ENCODE measurements around the gene ACLY.

Gene ACLY

DNA sequence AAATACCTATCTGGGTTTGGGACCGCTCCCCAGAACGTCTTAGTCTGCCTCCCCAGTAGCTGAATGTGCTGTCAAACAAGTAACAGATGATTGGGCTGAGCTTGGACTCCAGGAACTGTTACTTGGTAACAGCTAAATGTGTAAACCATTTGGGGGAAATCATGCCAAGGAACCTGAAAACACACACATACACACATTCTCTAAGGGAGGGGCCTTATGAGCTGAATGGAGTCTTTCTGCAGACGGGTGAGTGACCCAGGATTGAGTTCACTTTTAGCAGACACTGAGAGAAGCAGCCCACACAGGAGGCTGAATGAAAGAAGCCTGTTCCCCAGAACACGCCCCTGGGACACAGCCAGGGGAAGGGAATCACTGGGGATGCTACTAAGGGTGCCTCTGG, 1.6 kb downstream of the ACLY start:
- no peak for DNase-seq (ENCODE audit: low read depth, low spot score)
- peak overlapping the region; percentile 94 for H3K4me3 ChIP-seq (ENCODE audit: low read length)

DNA sequence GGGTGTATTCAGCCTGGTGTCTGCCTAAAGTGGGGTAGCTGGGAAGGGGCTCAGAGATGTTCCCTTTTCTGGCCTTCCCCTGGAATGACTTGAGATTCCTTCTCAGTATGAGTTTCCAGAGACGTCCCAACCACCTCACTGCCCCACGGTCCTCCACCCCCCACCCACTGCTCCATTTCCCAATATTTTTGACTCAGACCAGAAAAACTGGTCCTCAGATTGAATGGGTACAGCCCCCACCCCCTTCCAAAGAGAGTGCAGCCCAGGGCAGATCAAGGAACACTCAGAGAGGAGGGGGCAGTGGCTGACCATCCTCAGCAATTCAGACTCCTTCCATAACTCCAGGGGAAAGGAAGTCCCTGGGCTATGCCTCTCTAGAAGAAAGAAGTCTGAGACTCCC, 3.2 kb downstream of the ACLY start:
- DNase-seq (ENCODE audit: low read depth, low spot score), result no peak
- H3K4me3 ChIP-seq (ENCODE audit: low read length), result no peak overlapping the region

DNA sequence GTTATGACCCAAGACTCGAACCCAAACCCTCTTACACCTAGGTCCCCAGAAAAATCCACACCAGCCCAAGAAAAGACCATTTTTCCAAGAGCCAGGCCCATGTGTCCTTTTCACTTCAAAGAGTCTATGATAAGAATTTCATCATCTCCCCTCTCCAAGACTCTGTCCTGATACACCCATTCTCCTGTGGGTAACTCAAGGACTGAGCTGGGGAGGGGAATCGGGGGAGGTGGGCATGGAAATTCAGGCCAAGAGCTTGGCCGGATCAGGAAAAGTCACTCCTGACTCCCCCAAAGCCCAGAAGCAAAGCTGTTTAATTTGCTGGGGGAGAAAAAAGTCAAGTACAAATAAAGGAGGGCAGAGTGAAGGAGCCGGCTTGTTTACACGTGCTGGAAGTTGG, 3.7 kb downstream of the ACLY start:
- no peak overlapping the region for H3K4me3 ChIP-seq (ENCODE audit: low read length)
- DNase-seq (ENCODE audit: low read depth, low spot score), result no peak

DNA sequence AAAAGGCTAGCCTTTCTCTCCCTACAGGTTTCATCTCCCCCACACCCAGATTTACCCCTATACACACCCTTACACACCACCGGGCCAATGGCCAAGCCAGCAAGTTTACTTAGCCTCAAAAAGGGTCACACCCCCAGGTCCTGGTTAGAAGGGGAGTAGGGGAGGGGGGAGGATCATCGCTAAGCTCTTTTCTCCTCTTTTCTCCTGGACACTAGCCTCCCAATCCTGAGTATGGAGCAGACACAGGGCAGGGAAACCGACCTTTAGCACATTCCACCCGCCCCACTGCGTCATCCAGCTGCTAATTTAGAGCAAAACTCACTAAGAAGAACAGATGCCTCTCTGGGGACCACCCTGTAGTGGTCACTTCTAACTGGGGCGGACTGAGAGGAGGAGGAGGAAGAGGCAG, 4.4 kb downstream of the ACLY start:
- no peak overlapping the region for H3K4me3 ChIP-seq (ENCODE audit: low read length)
- DNase-seq (ENCODE audit: low read depth, low spot score), result no peak

DNA sequence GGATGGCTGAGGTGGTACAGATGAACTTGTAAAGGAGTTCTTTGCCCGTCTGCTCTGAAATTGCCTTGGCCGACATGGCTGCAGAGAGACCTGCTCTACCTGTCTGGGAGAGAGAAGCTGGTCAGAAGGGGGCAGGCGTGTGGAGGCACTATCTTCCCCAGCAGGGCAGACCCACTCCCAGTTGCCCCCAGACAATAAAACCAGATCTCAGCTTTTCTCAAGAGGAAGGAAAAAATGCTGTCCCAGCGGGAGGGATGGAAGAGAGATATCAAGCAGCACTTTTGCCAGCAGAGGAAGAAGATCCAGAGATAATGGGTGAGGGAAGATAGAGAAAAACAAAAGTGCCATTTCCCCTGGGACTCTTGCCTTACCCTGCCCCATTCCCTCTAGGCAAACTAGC, 5.0 kb downstream of the ACLY start:
- DNase-seq (ENCODE audit: low read depth, low spot score), result no peak

DNA sequence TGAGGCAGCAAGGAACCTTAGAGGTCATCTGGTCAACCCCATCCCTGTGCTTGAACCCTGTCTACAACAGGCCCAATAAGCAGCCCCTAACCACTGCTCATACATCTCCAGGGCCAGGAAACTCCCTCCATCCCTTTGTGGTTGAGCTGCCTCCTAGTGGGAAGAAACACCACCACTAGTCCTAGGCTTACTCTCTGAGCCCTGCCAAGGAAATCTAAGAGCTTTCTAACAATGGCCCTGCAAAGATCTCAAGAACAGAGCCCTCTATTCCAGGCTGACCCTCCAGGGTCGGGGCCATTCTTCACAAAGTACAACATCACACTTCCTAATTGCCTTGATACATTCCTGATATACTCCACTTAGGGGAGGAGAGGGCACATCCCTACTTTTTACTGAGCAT, 5.8 kb downstream of the ACLY start:
- DNase-seq (ENCODE audit: low read depth, low spot score), result no peak
- no peak overlapping the region for H3K4me3 ChIP-seq (ENCODE audit: low read length)

More for the DNA sequence above, 5.0 kb downstream of the ACLY start:
- no peak overlapping the region for H3K4me3 ChIP-seq (ENCODE audit: low read length)

DNA sequence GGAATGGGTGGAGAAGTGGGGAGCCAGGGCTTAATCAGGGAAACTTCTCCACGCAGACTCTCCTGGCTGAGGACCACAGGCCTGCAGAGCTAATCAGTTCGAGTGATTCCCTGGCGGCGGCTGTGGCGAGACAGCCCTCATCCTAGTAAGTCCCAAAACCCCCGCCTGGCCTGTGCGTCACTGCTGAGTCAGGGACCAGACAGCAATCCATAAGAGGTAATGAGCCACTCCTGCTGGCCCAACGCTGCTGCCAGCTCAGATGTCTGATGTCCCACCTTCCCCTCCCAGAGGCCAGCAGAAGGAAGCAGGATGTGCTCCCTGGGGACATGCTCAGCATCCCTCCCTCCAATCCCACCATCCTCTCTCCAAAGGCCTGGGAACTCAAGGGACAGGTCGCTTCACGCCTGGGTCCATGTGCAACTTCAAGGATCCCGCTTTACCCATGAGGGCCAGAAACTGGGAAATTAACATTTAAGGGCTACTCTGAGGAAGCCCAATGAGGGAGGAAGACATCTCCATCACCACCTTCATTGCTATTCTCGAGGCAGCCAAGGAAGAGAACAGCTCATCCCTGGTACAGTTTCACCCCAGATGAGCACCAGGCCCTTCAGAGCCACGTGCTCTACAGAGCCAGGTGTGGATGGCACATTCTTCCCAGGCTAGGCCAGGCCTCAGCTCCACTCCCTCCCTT, 7.9 kb downstream of the ACLY start:
- no peak overlapping the region for H3K4me3 ChIP-seq (ENCODE audit: low read length)
- no peak for DNase-seq (ENCODE audit: low read depth, low spot score)

DNA sequence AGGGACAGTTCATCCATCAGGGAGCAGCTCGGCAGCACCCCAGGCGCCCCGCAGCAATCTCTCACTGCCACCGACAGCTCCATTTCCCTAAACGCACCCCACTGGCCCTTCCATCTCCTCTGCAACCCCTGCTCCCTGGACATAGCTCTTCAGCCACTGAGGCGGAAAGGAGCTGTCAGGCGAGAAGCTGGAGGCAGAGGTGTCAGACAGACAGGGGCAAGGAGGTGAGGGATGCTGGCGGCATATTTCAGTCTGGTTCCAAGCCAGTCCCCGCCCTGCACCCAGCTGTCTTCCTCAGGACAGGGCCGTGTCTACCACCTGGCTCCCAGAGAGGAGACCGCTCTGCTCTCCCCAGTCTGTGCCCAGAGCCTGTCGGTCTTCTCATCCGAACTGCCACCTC, 9.7 kb downstream of the ACLY start:
- H3K4me3 ChIP-seq (ENCODE audit: low read length), result no peak overlapping the region
- DNase-seq (ENCODE audit: low read depth, low spot score), result no peak

DNA sequence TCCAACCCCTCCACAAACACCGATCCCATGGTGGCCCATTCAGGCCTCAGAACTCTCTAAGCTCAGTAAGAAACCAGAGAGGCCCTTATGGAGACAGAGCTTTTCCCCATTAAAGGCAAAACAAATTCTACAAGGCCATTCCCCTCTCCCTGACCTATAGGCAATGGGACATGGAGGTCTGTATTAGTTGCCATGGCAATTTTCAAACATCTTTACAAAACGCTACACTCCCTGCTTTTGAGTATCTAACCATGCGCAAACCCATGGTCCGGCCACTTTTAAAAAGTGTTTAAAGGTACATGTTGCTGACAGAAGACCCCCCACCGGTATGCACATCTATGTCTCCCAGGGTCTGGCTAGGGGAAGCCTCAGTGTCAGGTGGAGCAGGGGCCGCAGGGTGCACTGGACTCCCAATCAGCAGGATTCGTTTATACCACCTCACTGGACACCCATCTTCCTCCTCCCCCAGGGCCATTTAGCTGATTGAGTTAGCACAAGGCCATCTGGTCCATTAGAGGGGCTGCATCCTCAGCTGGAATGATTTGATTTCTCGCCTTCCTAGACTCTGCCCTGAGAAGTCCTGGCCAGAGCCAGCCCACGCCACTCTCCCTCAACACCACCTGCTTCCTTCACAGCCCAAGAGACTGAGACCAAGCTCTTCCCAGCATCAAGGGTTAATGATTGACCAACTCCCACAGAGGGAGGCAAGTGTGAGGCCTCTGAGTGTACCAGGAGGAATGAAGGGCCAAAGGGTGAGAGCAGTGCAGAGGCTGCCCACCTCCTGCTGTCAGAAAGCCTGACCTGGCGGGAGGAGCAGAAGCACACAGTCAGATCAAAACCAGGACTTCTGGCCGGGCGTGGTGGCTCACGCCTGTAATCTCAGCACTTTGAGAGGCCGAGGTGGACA, 10.9 kb downstream of the ACLY start:
- no peak for DNase-seq (ENCODE audit: low read depth, low spot score)
- H3K4me3 ChIP-seq (ENCODE audit: low read length), result no peak overlapping the region

DNA sequence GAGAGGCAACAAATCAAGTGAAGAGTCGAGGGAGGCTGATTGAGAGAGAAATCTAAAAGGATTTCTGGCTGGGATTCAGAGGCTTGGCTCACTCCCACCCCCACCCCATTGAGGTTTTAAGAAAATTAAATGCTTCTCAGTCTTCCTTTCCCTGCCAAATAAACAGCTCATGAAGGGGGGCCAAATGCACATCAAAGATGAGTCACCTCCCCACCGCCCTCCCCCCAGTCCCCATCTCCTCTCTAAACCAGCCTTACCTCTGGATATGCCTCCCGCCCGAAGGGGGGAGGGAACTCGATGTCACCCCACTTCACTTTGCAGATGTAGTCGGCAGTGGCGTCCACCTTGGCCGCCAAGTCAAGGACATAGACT, 11.6 kb downstream of the ACLY start:
- H3K4me3 ChIP-seq (ENCODE audit: low read length), result no peak overlapping the region
- no peak for DNase-seq (ENCODE audit: low read depth, low spot score)

DNA sequence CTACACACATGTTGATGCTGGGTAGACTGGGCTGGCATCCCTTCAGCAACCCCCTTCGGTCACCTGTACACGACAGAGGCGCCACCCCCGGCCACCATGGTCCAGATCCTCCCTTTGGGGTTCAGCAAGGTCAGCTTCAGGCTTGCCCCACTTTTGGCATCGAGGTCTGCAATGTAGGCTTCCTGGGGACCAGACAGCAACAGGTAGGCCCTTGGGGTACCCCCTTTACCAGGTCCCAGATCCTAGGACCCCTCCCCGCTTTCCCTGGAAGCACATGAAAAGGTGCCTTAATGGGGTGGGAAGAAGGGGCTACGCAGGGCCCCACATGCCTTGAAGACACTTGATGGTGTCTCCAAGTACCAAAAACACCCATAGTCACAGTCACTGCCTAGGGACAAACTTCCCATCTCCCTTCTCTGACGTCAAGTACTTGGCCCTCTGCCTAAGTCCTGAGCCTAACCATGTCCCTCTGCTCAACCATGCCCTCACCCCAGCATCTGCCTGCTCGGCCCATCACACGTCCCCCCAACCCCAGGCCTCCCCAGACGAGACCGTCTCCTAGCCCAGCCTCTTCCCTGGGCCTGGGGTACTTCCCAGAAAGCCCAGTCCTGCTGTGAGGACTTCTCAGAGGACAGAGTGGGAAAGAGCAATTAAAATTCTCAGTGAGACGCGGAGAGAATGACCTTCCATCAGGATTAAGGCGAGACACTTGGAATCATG, 12.1 kb downstream of the ACLY start:
- DNase-seq (ENCODE audit: low read depth, low spot score), result no peak
- no peak overlapping the region for H3K4me3 ChIP-seq (ENCODE audit: low read length)

DNA sequence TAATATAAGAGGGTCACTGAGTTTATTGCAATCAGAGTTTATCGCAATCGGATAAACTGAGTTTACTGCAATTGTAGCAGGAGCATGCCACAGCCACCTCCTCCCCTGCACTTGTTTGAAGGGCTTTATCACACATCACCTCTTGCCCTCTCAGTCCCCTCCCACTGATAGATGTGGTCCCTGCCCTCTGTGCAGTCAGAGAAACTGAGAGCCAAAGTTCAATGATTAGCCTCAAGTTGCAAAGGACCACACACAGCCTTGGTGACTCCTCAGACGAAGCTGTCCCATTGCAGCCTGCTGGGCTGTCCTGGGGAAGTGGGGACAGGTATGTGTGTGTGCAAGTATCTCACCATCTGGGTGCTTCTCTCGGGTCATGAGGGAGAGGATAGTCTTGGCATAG, 13.6 kb downstream of the ACLY start:
- DNase-seq (ENCODE audit: low read depth, low spot score), result no peak
- H3K4me3 ChIP-seq (ENCODE audit: low read length), result no peak overlapping the region

DNA sequence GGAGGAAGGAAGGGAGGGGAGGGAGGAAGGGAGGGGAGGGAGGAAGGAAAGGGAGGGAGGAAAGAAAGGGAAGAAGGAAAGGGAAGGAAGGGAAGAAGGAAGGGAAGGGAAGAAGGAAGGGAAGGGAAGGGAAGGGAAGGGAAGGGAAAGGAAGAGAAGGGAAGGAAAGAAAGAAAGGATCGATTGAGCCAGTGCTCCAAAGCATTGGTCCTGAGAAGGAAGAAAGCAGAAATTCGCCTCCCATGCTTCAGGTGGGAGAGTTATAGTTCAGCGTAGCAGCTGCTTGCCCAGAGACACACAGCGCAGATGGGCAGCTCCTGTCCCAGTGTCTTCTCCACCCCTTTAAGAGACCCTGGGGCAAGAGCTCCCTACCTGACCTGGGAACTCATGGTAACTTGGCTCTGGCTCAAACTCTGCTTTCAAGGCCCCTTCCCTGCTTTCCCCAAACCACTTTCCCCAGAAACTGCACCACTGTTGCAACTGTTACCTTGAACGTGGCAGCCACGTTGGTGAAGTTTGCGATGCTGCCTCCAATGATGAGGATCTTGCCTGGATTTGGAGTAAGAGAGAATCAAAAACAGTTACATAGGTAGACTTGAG, 14.4 kb downstream of the ACLY start:
- DNase-seq (ENCODE audit: low read depth, low spot score), result no peak
- no peak overlapping the region for H3K4me3 ChIP-seq (ENCODE audit: low read length)

DNA sequence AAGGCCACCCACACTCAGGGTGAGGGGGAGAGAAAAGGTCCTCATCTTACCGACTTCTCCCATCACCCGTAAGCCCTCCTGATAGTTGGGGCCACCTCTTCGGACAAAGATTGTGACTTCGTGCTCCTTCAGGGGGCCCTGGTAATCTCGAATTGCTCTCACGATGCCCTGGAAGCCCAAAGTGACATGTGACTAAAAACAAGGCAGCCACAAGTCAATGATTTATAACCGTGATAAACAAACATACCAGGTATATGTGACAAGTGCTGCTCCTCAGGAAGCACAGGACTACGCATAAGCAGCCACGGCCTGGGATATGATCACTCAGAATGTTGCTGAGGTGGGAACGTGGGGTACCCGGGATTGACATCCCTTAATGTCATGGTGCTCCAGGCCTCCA, 17.1 kb downstream of the ACLY start:
- DNase-seq (ENCODE audit: low read depth, low spot score), result no peak
- no peak overlapping the region for H3K4me3 ChIP-seq (ENCODE audit: low read length)

DNA sequence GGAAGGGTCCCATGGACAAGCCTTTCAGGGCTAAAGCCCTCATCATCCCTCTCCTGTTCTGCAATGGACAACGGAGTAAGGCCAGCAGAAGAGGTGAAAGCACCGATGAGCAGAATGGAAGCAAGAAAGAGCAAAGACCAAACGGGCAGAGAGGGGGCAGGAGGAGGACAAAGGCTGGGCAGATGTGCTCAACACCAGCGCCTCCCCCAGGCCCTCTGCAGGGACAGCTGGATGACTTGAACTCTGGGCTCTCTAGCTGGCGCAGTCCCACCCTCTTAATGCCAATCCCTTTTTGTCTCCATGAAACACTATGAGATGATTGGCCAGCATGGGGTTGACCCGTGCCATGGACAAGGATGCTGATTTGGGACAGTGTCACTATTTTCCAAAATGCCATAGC, 22.0 kb downstream of the ACLY start:
- DNase-seq (ENCODE audit: low read depth, low spot score), result no peak
- H3K4me3 ChIP-seq (ENCODE audit: low read length), result no peak overlapping the region

DNA sequence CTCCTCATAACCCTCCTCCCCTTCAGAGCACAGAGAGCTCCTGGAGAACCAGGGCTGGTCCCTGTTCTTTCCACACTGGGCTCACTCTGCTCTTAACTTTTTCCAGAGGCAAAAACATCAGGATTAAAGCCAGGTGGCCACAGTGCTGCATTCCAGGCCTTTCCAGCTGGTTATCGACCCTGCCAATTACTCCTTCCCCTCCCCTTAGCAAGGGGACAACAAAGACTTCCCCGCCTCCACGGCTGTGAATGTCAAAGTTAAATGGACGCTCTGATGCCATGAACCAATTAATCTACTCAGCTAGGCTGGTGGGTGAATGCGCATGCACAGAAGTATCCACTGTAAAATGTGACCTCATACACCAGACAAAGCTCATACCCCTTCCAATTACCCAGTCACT, 23.1 kb downstream of the ACLY start:
- no peak for DNase-seq (ENCODE audit: low read depth, low spot score)
- no peak overlapping the region for H3K4me3 ChIP-seq (ENCODE audit: low read length)

DNA sequence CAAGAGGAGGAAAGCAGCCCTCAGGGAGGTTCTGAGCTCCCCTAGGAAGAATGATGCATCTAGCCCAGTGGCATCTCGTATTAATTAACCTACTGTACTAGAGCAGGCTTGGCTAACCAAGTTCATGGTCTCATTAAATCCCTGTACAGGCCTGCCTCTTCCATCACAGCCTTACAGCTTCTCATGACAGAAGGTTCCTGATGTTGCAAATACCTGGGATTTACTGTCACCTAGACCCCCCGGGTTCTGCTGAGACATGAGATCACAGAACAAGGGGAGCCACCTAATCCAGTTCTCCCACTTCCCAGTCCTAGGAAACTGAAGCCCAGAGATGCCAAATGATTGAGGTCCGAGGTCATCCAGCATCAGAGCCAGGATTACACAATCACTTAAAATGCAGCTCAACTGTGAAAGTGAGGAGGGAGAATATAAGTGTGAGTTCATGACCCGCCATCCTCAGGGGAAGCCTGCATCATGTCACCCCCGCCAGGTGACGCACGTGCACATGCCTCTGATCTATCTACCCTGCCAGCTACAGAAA, 23.9 kb downstream of the ACLY start:
- H3K4me3 ChIP-seq (ENCODE audit: low read length), result no peak overlapping the region
- DNase-seq (ENCODE audit: low read depth, low spot score), result no peak

DNA sequence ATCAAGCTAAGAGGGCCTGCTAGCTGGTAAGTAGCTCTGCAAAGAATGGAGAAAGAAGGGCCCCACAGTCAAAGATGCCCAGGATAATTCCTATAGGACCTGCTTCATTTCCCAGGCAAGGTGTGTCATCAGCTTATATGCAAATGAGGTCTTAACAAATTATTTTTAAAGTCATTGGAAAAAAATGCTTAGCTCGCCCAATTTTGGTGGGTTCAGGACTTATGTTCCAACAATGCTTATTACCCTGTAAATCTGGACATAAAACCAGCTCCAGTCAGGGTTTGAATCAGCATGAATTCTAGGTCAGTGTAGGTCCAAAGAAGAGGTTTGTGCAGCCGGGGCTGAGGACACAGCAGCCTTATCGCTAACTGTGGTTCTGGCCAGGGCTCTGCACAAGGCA, 25.4 kb downstream of the ACLY start:
- no peak overlapping the region for H3K4me3 ChIP-seq (ENCODE audit: low read length)
- DNase-seq (ENCODE audit: low read depth, low spot score), result no peak

DNA sequence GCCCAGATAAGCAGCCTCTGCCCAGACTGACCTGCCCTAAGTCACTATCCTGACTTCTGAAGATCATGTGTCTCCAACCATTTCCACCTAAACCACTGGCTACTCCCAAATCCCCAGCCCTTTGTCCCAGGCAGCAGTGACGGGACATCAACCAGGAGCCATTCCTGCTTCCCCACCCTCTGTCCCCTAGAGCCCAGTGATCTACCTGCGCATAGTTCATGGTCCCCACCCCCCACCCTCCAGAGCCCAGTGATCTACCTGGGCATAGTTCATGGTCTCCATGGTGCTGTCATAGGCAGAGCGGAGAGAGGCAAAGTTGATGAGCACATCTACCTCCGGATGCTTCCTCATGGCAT, 26.8 kb downstream of the ACLY start:
- no peak overlapping the region for H3K4me3 ChIP-seq (ENCODE audit: low read length)
- DNase-seq (ENCODE audit: low read depth, low spot score), result no peak
